H9 (cell line): ENCODE results near the gene PANX2. TPM values are rescaled to one million over a fixed set of nuclear protein-coding genes. Genes with fewer than 3 reads are reported as not detected.

Source experiments
- DNase-seq: peaks from one replicate; pipeline ENCODE4 v3.0.0-alpha.2; 2017
- H2AFZ ChIP-seq: one replicate; pipeline ENCODE4 v1.6.1; 2013; ENCODE audit warnings: mild to moderate bottlenecking, low read length, control low read depth, moderate library complexity
- H2AK5ac ChIP-seq: 2 replicates; pipeline ENCODE4 v1.6.1; 2013; ENCODE audit warnings: low read length, control low read depth, mixed read lengths; ENCODE audit not compliant: insufficient read length
- H2BK120ac ChIP-seq: one replicate; pipeline ENCODE4 v1.6.1; 2013; ENCODE audit warnings: low read depth, mild to moderate bottlenecking, low read length, control low read depth, inconsistent platforms; ENCODE audit not compliant: poor library complexity, severe bottlenecking
- H2BK12ac ChIP-seq: 2 replicates; pipeline ENCODE4 v1.6.1; 2013; ENCODE audit warnings: low read length, control low read depth, mixed read lengths, low read depth; ENCODE audit not compliant: insufficient read length
- H2BK15ac ChIP-seq: 2 replicates; pipeline ENCODE4 v1.6.1; 2013; ENCODE audit warnings: low read depth, low read length, control low read depth
- H2BK20ac ChIP-seq: one replicate; pipeline ENCODE4 v1.6.1; 2013; ENCODE audit warnings: low read depth, mild to moderate bottlenecking, low read length, control low read depth, inconsistent platforms; ENCODE audit not compliant: poor library complexity, severe bottlenecking
- H2BK5ac ChIP-seq: 2 replicates; pipeline ENCODE4 v1.6.1; 2013; ENCODE audit warnings: low read length, control low read depth, mixed read lengths; ENCODE audit not compliant: insufficient read length
- H3K14ac ChIP-seq: 2 replicates; pipeline ENCODE4 v1.6.1; 2013; ENCODE audit warnings: low read length, control low read depth; ENCODE audit not compliant: insufficient read depth
- H3K18ac ChIP-seq: 2 replicates; pipeline ENCODE4 v1.6.1; 2013; ENCODE audit warnings: low read depth, mild to moderate bottlenecking, mixed read lengths, low read length, control low read depth; ENCODE audit not compliant: insufficient read length
- H3K23ac ChIP-seq: 2 replicates; pipeline ENCODE4 v1.6.1; 2013; ENCODE audit warnings: low read length, control low read depth, mixed read lengths, low read depth; ENCODE audit not compliant: insufficient read length
- H3K23me2 ChIP-seq: 2 replicates; pipeline ENCODE4 v1.6.1; 2013; ENCODE audit warnings: low read depth, mild to moderate bottlenecking, mixed read lengths, low read length, control low read depth; ENCODE audit not compliant: insufficient read length, poor library complexity, severe bottlenecking
- H3K27ac ChIP-seq: 2 replicates; pipeline ENCODE4 v1.5.1; 2013; ENCODE audit warnings: low read length, control low read depth, mixed read lengths, low read depth; ENCODE audit not compliant: insufficient read length
- H3K27me3 ChIP-seq: 2 replicates; pipeline ENCODE4 v1.6.1; 2013; ENCODE audit warnings: low read length, control low read depth, inconsistent platforms; ENCODE audit not compliant: insufficient read depth
- H3K4ac ChIP-seq: 2 replicates; pipeline ENCODE4 v1.6.1; 2013; ENCODE audit warnings: low read depth, mild to moderate bottlenecking, control low read depth, inconsistent platforms, low read length, moderate library complexity
- H3K4me1 ChIP-seq: 2 replicates; pipeline ENCODE4 v1.6.1; 2013; ENCODE audit warnings: low read length, control low read depth, inconsistent platforms; ENCODE audit not compliant: insufficient read depth
- H3K4me2 ChIP-seq: 2 replicates; pipeline ENCODE4 v1.6.1; 2013; ENCODE audit warnings: low read length, control low read depth, mixed read lengths; ENCODE audit not compliant: insufficient read length, insufficient read depth
- H3K56ac ChIP-seq: 2 replicates; pipeline ENCODE4 v1.6.1; 2013; ENCODE audit warnings: low read depth, mild to moderate bottlenecking, mixed read lengths, low read length, control low read depth; ENCODE audit not compliant: insufficient read length
- H3K79me1 ChIP-seq: 2 replicates; pipeline ENCODE4 v1.6.1; 2013; ENCODE audit warnings: low read depth, mild to moderate bottlenecking, moderate library complexity, low read length, control low read depth, inconsistent platforms; ENCODE audit not compliant: insufficient read depth, poor library complexity, severe bottlenecking
- H3K79me2 ChIP-seq: 2 replicates; pipeline ENCODE4 v1.6.1; 2013; ENCODE audit warnings: low read length, control low read depth, inconsistent platforms; ENCODE audit not compliant: insufficient read depth
- H3K9ac ChIP-seq: 2 replicates; pipeline ENCODE4 v1.6.1; 2013; ENCODE audit warnings: low read length, control low read depth, mixed read lengths; ENCODE audit not compliant: insufficient read length; ENCODE audit errors: extremely low read depth
- H3K9me3 ChIP-seq: one replicate; pipeline ENCODE4 v1.6.1; 2013; ENCODE audit warnings: low read depth, low read length, inconsistent platforms; ENCODE audit not compliant: control insufficient read depth
- H3T11ph ChIP-seq: one replicate; pipeline ENCODE4 v1.6.1; 2013; ENCODE audit warnings: mild to moderate bottlenecking, low read length, control low read depth, inconsistent platforms
- H4K20me1 ChIP-seq: one replicate; pipeline ENCODE4 v1.6.1; 2013; ENCODE audit not compliant: control insufficient read depth, insufficient read length, insufficient read depth
- H4K5ac ChIP-seq: 2 replicates; pipeline ENCODE4 v1.6.1; 2013; ENCODE audit warnings: low read depth, mild to moderate bottlenecking, mixed read lengths, low read length, control low read depth; ENCODE audit not compliant: insufficient read length
- H4K8ac ChIP-seq: replicated peaks from 2 replicates; pipeline ENCODE4 v1.6.1; 2013; ENCODE audit warnings: low read length, control low read depth, mixed read lengths, low read depth; ENCODE audit not compliant: insufficient read length
- H4K91ac ChIP-seq: 2 replicates; pipeline ENCODE4 v1.6.1; 2013; ENCODE audit warnings: low read depth, mild to moderate bottlenecking, moderate library complexity, mixed read lengths, low read length, control low read depth; ENCODE audit not compliant: insufficient read length
- H3K27ac Mint-ChIP-seq, 3 experiments: 2 replicates in 2 of 3; 3 replicates in 1 of 3; pipeline ENCODE4 v1.8.0; 2020 to 2021; ENCODE audit warnings: mixed read lengths in 3 of 3, mild to moderate bottlenecking in 1 of 3, moderate library complexity in 1 of 3
- H3K27me3 Mint-ChIP-seq: 2 replicates; pipeline ENCODE4 v1.8.0; 2021; ENCODE audit warnings: low read depth, mild to moderate bottlenecking, moderate library complexity, mixed read lengths
- H3K36me3 Mint-ChIP-seq, 3 experiments: 2 replicates in 2 of 3; 3 replicates in 1 of 3; pipeline ENCODE4 v1.8.0; 2020 to 2021; ENCODE audit warnings: low read depth in 3 of 3, mixed read lengths in 3 of 3; ENCODE audit not compliant: insufficient read depth in 1 of 3
- H3K4me1 Mint-ChIP-seq, 2 experiments: 2 replicates each; pipeline ENCODE4 v1.8.0; 2020; ENCODE audit warnings: mixed read lengths in 2 of 2
- H3K4me3 Mint-ChIP-seq, 2 experiments: 2 replicates in 1 of 2; 3 replicates in 1 of 2; pipeline ENCODE4 v1.8.0; 2020 to 2021; ENCODE audit warnings: mild to moderate bottlenecking in 2 of 2, mixed read lengths in 2 of 2, moderate library complexity in 1 of 2
- H3K9me3 Mint-ChIP-seq, 2 experiments: 2 replicates in 1 of 2; 3 replicates in 1 of 2; pipeline ENCODE4 v1.8.0; 2020; ENCODE audit warnings: mild to moderate bottlenecking in 2 of 2, mixed read lengths in 2 of 2, moderate library complexity in 1 of 2
- WGBS: extraction: QIAGEN DNeasy Blood & Tissue Kit; methylation state at CpG from one replicate; pipeline ENCODE4 v1.1.7; 2013; ENCODE audit warnings: missing lambda C conversion rate, low lambda C conversion rate, mixed read lengths; ENCODE audit not compliant: insufficient read length; ENCODE audit errors: extremely low coverage; 5-methylcytosine and 5-hydroxymethylcytosine counted together
- total RNA-seq: library from RNA; stranded (reverse); gene quantifications from 2 replicates; pipeline ENCODE4 v1.2.1, GENCODE V29; 2021
- TF ChIP-seq, protein P1 (sequence below): fragments of 200-600 bp; sonication (generic); conservative IDR thresholded peaks from 3 replicates; pipeline ENCODE4 v1.8.0; 2021; ENCODE audit warnings: antibody characterized with exemption, mild to moderate bottlenecking

PANX2 gene
- total RNA-seq, 1 experiment from 2014 or later = 8.0 TPM

DNA sequence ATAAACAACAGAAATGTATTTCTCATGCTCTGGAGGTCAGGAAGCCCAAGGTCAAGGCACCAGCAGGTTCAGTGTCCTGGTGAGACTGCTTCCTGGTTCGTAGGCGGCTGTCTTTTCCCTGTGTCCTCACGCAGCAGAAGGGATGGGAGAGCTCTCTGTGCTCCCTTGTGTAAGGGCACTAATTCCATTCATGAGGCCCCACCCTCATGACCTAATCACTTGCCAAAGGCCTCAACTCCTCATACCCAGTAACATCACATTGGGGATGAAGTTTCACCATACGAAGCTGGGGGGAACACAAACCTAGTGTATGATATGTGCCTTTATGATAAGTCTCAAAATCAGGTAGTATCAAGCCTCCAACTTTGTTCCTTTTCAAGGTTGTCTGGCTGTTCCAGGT lies 38.6 kb upstream of the PANX2 start:
- H3K79me2 ChIP-seq = no peaks in the 10 kb centered on the region
- H4K5ac ChIP-seq = no peak overlapping the region
- peaks cover 10% of the 10 kb centered on the region for H3K27me3 Mint-ChIP-seq
- H3K4me1 ChIP-seq = no peaks in the 10 kb centered on the region
- no peak overlapping the region for H2BK15ac ChIP-seq
- no peaks in the 10 kb centered on the region for H3K79me1 ChIP-seq
- DNase-seq = no peak
- no peak overlapping the region for H2BK12ac ChIP-seq
- no peak overlapping the region for H3K27ac ChIP-seq
- H2AK5ac ChIP-seq = no peak overlapping the region
- H3K27ac Mint-ChIP-seq = no peak overlapping the region; a peak in 1 of 7 replicates
- no peaks in the 10 kb centered on the region for H3K23me2 ChIP-seq
- H3K23ac ChIP-seq = no peak overlapping the region
- no peaks in the 10 kb centered on the region for H3K9me3 ChIP-seq
- no peak overlapping the region for H3K4ac ChIP-seq
- TF ChIP-seq, protein P1, sequence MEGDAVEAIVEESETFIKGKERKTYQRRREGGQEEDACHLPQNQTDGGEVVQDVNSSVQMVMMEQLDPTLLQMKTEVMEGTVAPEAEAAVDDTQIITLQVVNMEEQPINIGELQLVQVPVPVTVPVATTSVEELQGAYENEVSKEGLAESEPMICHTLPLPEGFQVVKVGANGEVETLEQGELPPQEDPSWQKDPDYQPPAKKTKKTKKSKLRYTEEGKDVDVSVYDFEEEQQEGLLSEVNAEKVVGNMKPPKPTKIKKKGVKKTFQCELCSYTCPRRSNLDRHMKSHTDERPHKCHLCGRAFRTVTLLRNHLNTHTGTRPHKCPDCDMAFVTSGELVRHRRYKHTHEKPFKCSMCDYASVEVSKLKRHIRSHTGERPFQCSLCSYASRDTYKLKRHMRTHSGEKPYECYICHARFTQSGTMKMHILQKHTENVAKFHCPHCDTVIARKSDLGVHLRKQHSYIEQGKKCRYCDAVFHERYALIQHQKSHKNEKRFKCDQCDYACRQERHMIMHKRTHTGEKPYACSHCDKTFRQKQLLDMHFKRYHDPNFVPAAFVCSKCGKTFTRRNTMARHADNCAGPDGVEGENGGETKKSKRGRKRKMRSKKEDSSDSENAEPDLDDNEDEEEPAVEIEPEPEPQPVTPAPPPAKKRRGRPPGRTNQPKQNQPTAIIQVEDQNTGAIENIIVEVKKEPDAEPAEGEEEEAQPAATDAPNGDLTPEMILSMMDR = no peak
- no peak overlapping the region for H3K56ac ChIP-seq
- no peak overlapping the region for H3K9ac ChIP-seq
- no peak overlapping the region for H4K91ac ChIP-seq
- no peak overlapping the region for H3K4me3 Mint-ChIP-seq
- H3K4me2 ChIP-seq = no peak overlapping the region
- H2BK20ac ChIP-seq = no peak overlapping the region
- no peak overlapping the region for H3K14ac ChIP-seq
- H2BK5ac ChIP-seq = no peak overlapping the region
- H3K27me3 ChIP-seq = no peaks in the 10 kb centered on the region
- H4K20me1 ChIP-seq = no peaks in the 10 kb centered on the region
- H3K18ac ChIP-seq = no peak overlapping the region
- no peaks in the 10 kb centered on the region for H3K36me3 Mint-ChIP-seq
- H2BK120ac ChIP-seq = no peak overlapping the region
- no peaks in the 10 kb centered on the region for H3K9me3 Mint-ChIP-seq
- no peak overlapping the region for H2AFZ ChIP-seq
- no CpG with 5 or more reads among the region's 4 CpGs for WGBS
- H4K8ac ChIP-seq = no peak overlapping the region
- no peaks in the 10 kb centered on the region for H3K4me1 Mint-ChIP-seq
- H3T11ph ChIP-seq = no peak overlapping the region
